Muscle of leg (tissue), 11 donors: ENCODE results near the gene PNMA6A. TPM values are rescaled to one million over a fixed set of nuclear protein-coding genes. Genes with fewer than 3 reads are reported as not detected.
"Not testable (repeated sequence)": the region's sequence is repeated elsewhere in the genome, so short reads cannot be mapped to it uniquely, and the experiment has no call there.

Source experiments
- DNase-seq: peaks from one replicate; pipeline ENCODE4 v3.0.0; 2013
- H3K27ac ChIP-seq: one replicate; pipeline ENCODE4 v1.5.1; 2013; ENCODE audit warnings: mild to moderate bottlenecking, low read length, control low read depth
- H3K27me3 ChIP-seq: one replicate; pipeline ENCODE4 v1.6.1; 2013; ENCODE audit warnings: low read length; ENCODE audit not compliant: control insufficient read depth, insufficient read depth
- H3K36me3 ChIP-seq: one replicate; pipeline ENCODE4 v1.6.1; 2013; ENCODE audit warnings: low read length; ENCODE audit not compliant: control insufficient read depth, insufficient read depth
- H3K4me1 ChIP-seq: one replicate; pipeline ENCODE4 v1.6.1; 2013; ENCODE audit warnings: low read length; ENCODE audit not compliant: control insufficient read depth, insufficient read depth
- H3K4me3 ChIP-seq: one replicate; pipeline ENCODE4 v1.5.1; 2013; ENCODE audit warnings: low read length, control low read depth
- H3K9me3 ChIP-seq: replicated peaks from 2 replicates; pipeline ENCODE4 v1.6.1; 2013; ENCODE audit warnings: low read depth, low read length; ENCODE audit not compliant: control insufficient read depth
- WGBS: methylation state at CpG from one replicate; pipeline ENCODE4 v1.1.5; 2013; ENCODE audit warnings: missing lambda C conversion rate; ENCODE audit not compliant: insufficient coverage; 5-methylcytosine and 5-hydroxymethylcytosine counted together
- polyA plus RNA-seq, 8 donors: library from polyadenylated mRNA; unstranded; fragments of 120-200 nt; gene quantifications; one replicate each; pipeline versions ENCODE4 v1.2.1 to v1.2.3, GENCODE V29; 2013; ENCODE audit warnings: inconsistent platforms in 1 of 8, low replicate concordance in 1 of 8; ENCODE audit not compliant: insufficient read length in 8 of 8, insufficient read depth in 1 of 8
- total RNA-seq: library from RNA; stranded (reverse); fragments of 120-200 nt; gene quantifications from one replicate; pipeline ENCODE4 v1.2.4, GENCODE V29; 2013

Gene PNMA6A
- total and polyA plus RNA-seq, 9 donors = 0.86 to 4.1 (median 3.3) TPM

DNA sequence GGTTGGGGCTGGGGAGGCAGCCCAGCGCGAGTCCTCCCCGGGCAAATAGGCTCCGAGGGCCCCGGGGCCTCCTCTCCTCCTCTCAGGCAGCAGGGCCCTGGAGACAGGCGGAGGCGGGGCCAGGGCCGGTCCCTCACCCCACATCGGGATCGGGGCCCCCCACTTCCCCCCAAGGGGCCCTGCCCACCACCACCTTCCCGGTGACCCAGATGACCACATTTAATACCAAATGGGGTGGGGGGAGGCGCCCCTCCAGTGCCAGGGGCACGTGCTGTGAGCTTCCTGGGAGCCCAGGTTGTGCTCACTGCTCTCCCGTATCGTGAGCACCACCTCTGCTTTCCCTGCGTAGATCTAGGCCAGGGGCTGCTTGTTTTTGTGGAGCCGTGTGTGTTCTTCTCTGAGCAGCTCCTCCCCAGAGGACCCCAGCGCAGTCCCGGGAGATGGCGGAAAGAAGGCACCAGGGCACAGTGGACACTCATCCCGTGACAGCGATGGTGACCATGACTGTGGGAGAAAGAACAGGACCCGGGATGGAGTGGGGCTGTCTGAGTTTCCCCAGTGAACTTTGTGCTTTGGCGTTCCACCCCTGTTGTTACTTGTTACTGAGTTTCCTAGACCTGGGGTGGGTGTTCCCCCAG, 2.1 kb downstream of the PNMA6A start:
- no peaks in the 10 kb centered on the region for H3K4me1 ChIP-seq
- 89% methylated on average over 12 of the region's 24 CpGs for WGBS
- H3K4me3 ChIP-seq = no peak overlapping the region
- no peaks in the 10 kb centered on the region for H3K27me3 ChIP-seq
- H3K9me3 ChIP-seq = no peaks in the 10 kb centered on the region
- no peaks in the 10 kb centered on the region for H3K36me3 ChIP-seq
- no peak overlapping the region for H3K27ac ChIP-seq
- DNase-seq = no peak

DNA sequence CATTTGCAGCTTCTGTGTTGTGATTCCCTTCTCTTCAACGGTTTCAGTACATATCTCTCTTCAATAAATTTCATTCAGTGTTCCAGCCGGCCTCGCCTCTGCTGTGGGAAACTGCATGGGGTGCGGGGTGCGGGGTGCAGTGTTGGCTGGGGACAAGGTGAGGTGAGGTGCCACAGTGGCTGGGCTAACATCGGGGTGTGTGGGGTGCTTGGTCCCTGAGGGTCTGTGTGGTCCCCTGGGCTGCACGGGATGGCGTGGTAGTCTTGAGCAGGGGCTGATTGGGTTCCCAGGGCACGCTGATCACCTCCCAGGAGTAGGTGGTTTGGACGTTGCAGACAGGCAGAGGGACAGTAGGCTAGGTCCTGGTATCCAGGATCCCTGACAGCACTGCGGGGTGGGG, 2.7 kb downstream of the PNMA6A start:
- no peak overlapping the region for H3K27ac ChIP-seq
- no peak overlapping the region for H3K4me3 ChIP-seq
- no peaks in the 10 kb centered on the region for H3K4me1 ChIP-seq
- no peaks in the 10 kb centered on the region for H3K27me3 ChIP-seq
- DNase-seq = no peak
- H3K9me3 ChIP-seq = no peaks in the 10 kb centered on the region
- H3K36me3 ChIP-seq = no peaks in the 10 kb centered on the region
- 90% methylated on average over 7 of the region's 11 CpGs for WGBS

DNA sequence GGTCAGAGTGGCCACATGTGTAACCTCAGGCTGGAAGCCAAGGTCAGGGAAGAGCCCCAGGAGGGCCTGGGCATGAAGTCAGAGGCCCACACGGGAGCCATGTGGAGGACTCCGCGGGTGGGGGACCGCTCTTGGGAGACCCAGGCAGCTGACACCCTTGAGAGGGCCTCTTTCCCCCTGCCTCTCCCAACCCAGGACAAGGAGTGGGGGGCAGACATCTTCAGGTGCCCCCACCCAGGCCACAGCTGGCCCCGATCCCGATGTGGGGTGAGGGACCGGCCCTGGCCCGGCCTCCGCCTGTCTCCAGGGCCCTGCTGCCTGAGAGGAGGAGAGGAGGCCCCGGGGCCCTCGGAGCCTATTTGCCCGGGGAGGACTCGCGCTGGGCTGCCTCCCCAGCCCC, 3.1 kb downstream of the PNMA6A start:
- H3K27ac ChIP-seq = no peak overlapping the region
- H3K36me3 ChIP-seq = no peaks in the 10 kb centered on the region
- no peaks in the 10 kb centered on the region for H3K4me1 ChIP-seq
- no peak for DNase-seq
- WGBS = no CpG with 5 or more reads among the region's 14 CpGs
- no peak overlapping the region for H3K4me3 ChIP-seq
- no peaks in the 10 kb centered on the region for H3K27me3 ChIP-seq
- no peaks in the 10 kb centered on the region for H3K9me3 ChIP-seq

DNA sequence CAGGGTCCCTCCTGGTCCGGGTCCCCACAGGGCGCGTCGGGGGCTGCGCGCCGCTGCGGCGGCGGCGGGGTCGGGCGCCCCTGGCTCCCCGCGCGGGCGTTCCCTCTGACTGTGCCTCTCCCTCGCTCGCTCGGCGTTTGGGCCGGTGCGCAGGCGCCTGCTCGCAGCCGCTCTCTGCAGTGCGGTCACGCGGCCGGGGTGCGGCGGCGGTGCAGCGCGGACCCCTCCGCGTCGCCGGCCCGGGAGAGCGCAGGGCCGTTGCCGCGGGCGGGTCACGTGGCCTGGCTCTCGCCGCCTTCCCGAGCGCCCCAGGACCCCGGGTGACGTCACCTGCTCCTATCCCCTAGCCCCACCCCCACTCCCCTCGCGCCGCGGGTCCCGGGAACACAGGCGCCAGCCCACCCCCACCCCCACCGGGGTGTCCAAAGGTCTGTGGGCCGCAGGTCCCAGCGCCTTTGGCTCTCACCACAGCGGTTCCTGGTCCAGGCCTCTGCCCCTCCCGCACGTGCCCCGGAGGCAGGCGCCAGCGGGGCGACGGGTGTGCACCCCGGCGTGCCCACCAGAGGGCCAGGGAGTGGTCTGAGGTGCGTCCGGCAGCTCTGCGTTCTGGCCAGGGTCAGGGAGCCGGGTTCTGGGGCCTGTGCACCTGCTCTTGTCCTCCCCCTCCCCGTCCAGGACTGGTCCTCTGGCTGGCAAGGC, 5.3 kb downstream of the PNMA6A start:
- H3K4me3 ChIP-seq, H3K36me3 ChIP-seq, H3K27me3 ChIP-seq, H3K27ac ChIP-seq, H3K9me3 ChIP-seq, H3K4me1 ChIP-seq, DNase-seq: not testable (repeated sequence)
- WGBS = no CpG with 5 or more reads among the region's 76 CpGs

GRCh38 chrX:153083238-153083923, 11.1 kb downstream of the PNMA6A start:
- WGBS = no CpG with 5 or more reads among the region's 23 CpGs
- H3K27ac ChIP-seq, H3K9me3 ChIP-seq, H3K4me3 ChIP-seq, DNase-seq, H3K4me1 ChIP-seq, H3K36me3 ChIP-seq, H3K27me3 ChIP-seq: not testable (repeated sequence)

GRCh38 chrX:153102418-153102817, 30.2 kb downstream of the PNMA6A start:
- Histone ChIP-seq H3K27me3 (peaks cover 3% of the 10 kb centered on the region), H3K36me3 (no peaks in the 10 kb centered on the region), H3K9me3 (peaks cover 10% of the 10 kb centered on the region), H3K4me1 (no peaks in the 10 kb centered on the region), H3K4me3 (no peak overlapping the region), H3K27ac (no peak overlapping the region)
- DNase-seq = no peak
- 67% methylated on average over 3 of the region's 3 CpGs for WGBS

- peaks cover 10% of the 10 kb centered on the region for H3K9me3 ChIP-seq
- not testable (repeated sequence) for H3K27me3 ChIP-seq, H3K36me3 ChIP-seq, H3K4me1 ChIP-seq, H3K4me3 ChIP-seq, H3K27ac ChIP-seq, DNase-seq
- WGBS = no CpG with 5 or more reads among the region's 1 CpG
Measured at GRCh38 chrX:153104959-153105358, 32.7 kb downstream of the PNMA6A start.

GRCh38 chrX:153106092-153106801, 34.0 kb downstream of the PNMA6A start:
- not testable (repeated sequence) for H3K36me3 ChIP-seq, H3K4me3 ChIP-seq, DNase-seq, H3K27ac ChIP-seq, H3K27me3 ChIP-seq, H3K4me1 ChIP-seq
- peaks cover 10% of the 10 kb centered on the region for H3K9me3 ChIP-seq
- no CpG with 5 or more reads among the region's 12 CpGs for WGBS

- not testable (repeated sequence) for H3K27me3 ChIP-seq, H3K4me3 ChIP-seq, DNase-seq, H3K4me1 ChIP-seq, H3K36me3 ChIP-seq, H3K27ac ChIP-seq, H3K9me3 ChIP-seq
- no CpG with 5 or more reads among the region's 2 CpGs for WGBS
Measured at GRCh38 chrX:153110735-153111134, 38.5 kb downstream of the PNMA6A start.

DNA sequence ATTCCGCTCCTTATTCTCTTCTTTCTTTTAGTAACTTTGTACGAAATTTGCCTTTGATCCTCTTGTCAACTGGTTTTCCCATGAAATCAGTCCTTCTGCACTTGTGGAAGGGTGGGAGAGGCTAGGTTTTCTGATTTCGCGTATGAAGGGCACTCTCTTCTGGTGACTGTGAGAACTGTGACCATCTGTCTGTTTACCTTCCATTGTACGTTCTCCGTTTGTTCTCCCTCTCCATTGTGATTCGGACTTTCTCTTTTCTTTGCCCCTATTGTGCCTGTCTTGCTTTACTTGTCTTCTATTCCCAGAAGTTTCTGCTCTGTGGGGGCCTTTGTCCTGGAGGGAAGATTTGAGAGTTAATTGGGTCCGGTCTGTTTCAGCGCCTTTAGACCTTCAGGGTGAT, 41.6 kb downstream of the PNMA6A start:
- H3K4me1 ChIP-seq, H3K27ac ChIP-seq, H3K36me3 ChIP-seq, H3K27me3 ChIP-seq, H3K9me3 ChIP-seq, DNase-seq, H3K4me3 ChIP-seq: not testable (repeated sequence)
- no CpG with 5 or more reads among the region's 9 CpGs for WGBS
